Measurements from ENCODE around the gene FNDC3A. TPM values are rescaled to one million over a fixed set of nuclear protein-coding genes. Genes with fewer than 3 reads are reported as not detected.
"Not testable (repeated sequence)": the region's sequence is repeated elsewhere in the genome, so short reads cannot be mapped to it uniquely, and the experiment has no call there.

FNDC3A gene
- total RNA-seq, 5 donors from 2014 or later (not counting 1 experiment from before 2014, with no cell fraction given): 29.7 to 44.4 (median 32.0) TPM

DNA sequence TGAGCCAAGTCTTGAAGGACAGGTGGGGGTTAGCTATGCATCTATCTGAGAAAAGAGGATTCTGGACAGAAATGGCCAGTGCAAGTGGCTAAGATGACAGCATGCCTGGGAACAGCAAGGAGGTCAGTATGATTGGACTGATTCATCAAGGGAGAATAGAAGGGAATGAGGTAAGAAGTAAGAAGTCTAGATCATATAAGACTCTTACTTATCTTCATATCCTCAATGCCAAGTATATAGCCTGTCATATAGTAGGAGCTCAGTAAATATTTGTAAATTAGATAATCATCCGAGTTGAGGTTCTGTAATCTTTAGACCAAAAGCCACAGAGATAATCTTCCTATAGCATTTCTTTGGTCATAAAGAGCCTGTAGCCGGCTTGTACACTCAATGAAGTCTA, 141.2 kb downstream of the FNDC3A start:
- 83% methylated on average over 1 of the region's 2 CpGs for WGBS (ENCODE audit: insufficient coverage)
- Mint-ChIP-seq H3K4me1 (peaks cover 44 to 54% (median 50%) of the 10 kb centered on the region in 3 donors), H3K9me3 (peaks cover 0 to 4% (median 0%) of the 10 kb centered on the region in 3 donors), H3K4me3 (no peak overlapping the region), H3K27me3 (no peaks in the 10 kb centered on the region), H3K36me3 (peaks cover 49% of the 10 kb centered on the region), H3K27ac (no peak overlapping the region)
- no peak for DNase-seq
- Histone ChIP-seq H3K4me1 (ENCODE audit: control insufficient read depth in 1 of 2, extremely low read depth in 1 of 2, insufficient read depth in 2 of 2, low read length in 2 of 2) (peaks cover 5 to 11% of the 10 kb centered on the region in 2 experiments), H3K27ac (ENCODE audit: low read length) (no peak overlapping the region), H3K4me3 (ENCODE audit: control insufficient read depth in 1 of 2, extremely low read depth in 1 of 2, low read length in 1 of 2) (no peak overlapping the region), H3K27me3 (replicated peaks in 1 of 2; ENCODE audit: control insufficient read depth in 2 of 2, extremely low read depth in 1 of 2, insufficient read depth in 2 of 2, low read length in 1 of 2) (no peaks in the 10 kb centered on the region), H3K9me3 (no peaks in the 10 kb centered on the region), H3K36me3 (ENCODE audit: control insufficient read depth in 2 of 2, extremely low read depth in 1 of 2, insufficient read depth in 1 of 2, low read length in 1 of 2) (peaks cover 0 to 29% of the 10 kb centered on the region in 2 donors)
- no peak for ATAC-seq (replicated peaks in 1 of 4)
- ChIA-PET POLR2A (interaction anchor here (0.6 to 0.9 kb wide), 2 partner anchors 10 to 141 kb away, joined by 4 to 8 read pairs; partner anchors contain the start of gene FNDC3A (in 1 of the 2)), CTCF (interaction anchor here in 1 of 2 donors (0.6 kb wide), 1 partner anchor 26 kb away, joined by 3 read pairs; no protein-coding TSS in a partner anchor)

DNA sequence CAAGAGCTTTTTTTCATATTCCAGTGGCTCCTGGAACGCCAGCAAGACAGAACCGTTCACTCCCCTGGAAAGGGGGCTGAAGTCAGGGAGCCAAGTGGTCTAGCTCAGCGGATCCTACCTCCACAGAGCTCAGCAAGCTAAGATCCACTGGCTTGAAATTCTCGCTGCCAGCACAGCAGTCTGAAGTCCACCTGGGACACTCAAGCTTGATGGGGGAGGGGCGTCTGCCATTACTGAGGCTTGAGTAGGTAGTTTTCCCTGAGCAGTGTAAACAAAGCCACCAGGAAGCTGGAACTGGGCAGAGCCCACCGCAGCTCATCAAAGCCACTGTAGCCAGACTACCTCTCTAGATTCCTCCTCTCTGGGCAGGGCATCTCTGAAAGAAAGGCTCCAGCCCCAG, 142.7 kb downstream of the FNDC3A start:
- not testable (repeated sequence) for H3K27ac Mint-ChIP-seq; H3K9me3 Mint-ChIP-seq; H3K27me3 ChIP-seq (replicated peaks in 1 of 2; ENCODE audit: control insufficient read depth in 2 of 2, extremely low read depth in 1 of 2, insufficient read depth in 2 of 2, low read length in 1 of 2); H3K27me3 Mint-ChIP-seq; H3K4me3 Mint-ChIP-seq; H3K9me3 ChIP-seq; ATAC-seq (replicated peaks in 1 of 4); H3K4me1 ChIP-seq (ENCODE audit: control insufficient read depth in 1 of 2, extremely low read depth in 1 of 2, insufficient read depth in 2 of 2, low read length in 2 of 2); H3K27ac ChIP-seq (ENCODE audit: low read length); H3K4me3 ChIP-seq (ENCODE audit: control insufficient read depth in 1 of 2, extremely low read depth in 1 of 2, low read length in 1 of 2); DNase-seq
- peaks cover 43 to 55% (median 50%) of the 10 kb centered on the region in 3 donors for H3K4me1 Mint-ChIP-seq
- CTCF ChIA-PET: interaction anchor here in 1 of 2 donors (0.9 kb wide), 1 partner anchor 538 kb away, joined by 3 read pairs; no protein-coding TSS in a partner anchor
- H3K36me3 Mint-ChIP-seq: peaks cover 54% of the 10 kb centered on the region
- POLR2A ChIA-PET: interaction anchor here in 1 of 2 donors (0.6 kb wide), 1 partner anchor 141 kb away, joined by 3 read pairs; no protein-coding TSS in a partner anchor
- peaks cover 0 to 29% of the 10 kb centered on the region in 2 donors for H3K36me3 ChIP-seq (ENCODE audit: control insufficient read depth in 2 of 2, extremely low read depth in 1 of 2, insufficient read depth in 1 of 2, low read length in 1 of 2)
- 100% methylated on average over 4 of the region's 6 CpGs for WGBS (ENCODE audit: insufficient coverage)

DNA sequence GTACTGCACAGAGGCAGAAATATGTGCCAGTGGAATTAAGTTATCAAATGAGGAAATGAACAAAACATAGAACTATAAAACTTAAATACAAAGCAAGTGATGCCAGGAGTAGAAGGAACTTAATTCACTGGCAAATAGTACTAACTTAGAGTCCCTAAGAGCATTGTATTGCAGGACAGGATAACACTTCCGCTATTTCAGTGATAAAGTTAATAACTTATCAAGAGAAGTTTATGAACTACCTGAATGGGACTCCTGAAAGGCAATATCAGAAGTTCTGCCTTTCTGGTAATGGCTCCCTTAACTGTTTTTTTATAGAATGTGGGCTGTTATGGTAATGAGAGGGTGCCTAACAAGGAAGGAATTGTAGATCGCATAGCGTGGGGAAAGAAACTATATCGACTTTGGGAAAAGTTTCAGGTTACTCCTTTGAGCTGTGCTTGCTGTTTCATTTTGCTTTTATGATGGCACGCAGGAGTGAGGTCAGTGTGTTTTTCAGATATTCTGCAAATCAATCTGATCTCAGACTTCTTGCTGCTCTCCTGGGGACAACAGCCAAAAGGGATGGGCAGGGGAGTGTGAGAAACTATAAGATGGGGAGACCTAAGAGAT, 149.1 kb downstream of the FNDC3A start:
- CTCF ChIA-PET: no interaction called here
- H3K9me3 Mint-ChIP-seq: peaks cover 0 to 5% (median 4%) of the 10 kb centered on the region in 3 donors
- peaks cover 18% of the 10 kb centered on the region for H3K36me3 Mint-ChIP-seq
- no peak for ATAC-seq (replicated peaks in 1 of 4)
- Histone ChIP-seq H3K4me1 (ENCODE audit: control insufficient read depth in 1 of 2, extremely low read depth in 1 of 2, insufficient read depth in 2 of 2, low read length in 2 of 2) (peaks cover 3 to 12% of the 10 kb centered on the region in 2 experiments), H3K4me3 (ENCODE audit: control insufficient read depth in 1 of 2, extremely low read depth in 1 of 2, low read length in 1 of 2) (no peak overlapping the region), H3K27ac (ENCODE audit: low read length) (no peak overlapping the region), H3K9me3 (no peaks in the 10 kb centered on the region), H3K36me3 (ENCODE audit: control insufficient read depth in 2 of 2, extremely low read depth in 1 of 2, insufficient read depth in 1 of 2, low read length in 1 of 2) (no peaks in the 10 kb centered on the region), H3K27me3 (replicated peaks in 1 of 2; ENCODE audit: control insufficient read depth in 2 of 2, extremely low read depth in 1 of 2, insufficient read depth in 2 of 2, low read length in 1 of 2) (no peaks in the 10 kb centered on the region)
- 92% methylated on average over 5 of the region's 5 CpGs for WGBS (ENCODE audit: insufficient coverage)
- POLR2A ChIA-PET: interaction anchor here (0.6 to 0.7 kb wide), 2 partner anchors 14 to 18 kb away, joined by 5 to 11 read pairs; no protein-coding TSS in a partner anchor
- DNase-seq: no peak
- no peak overlapping the region for H3K4me3 Mint-ChIP-seq
- H3K27me3 Mint-ChIP-seq: no peaks in the 10 kb centered on the region
- peaks cover 46 to 51% (median 47%) of the 10 kb centered on the region in 3 donors for H3K4me1 Mint-ChIP-seq
- H3K27ac Mint-ChIP-seq: peak overlapping the region; percentile 63 to 80

DNA sequence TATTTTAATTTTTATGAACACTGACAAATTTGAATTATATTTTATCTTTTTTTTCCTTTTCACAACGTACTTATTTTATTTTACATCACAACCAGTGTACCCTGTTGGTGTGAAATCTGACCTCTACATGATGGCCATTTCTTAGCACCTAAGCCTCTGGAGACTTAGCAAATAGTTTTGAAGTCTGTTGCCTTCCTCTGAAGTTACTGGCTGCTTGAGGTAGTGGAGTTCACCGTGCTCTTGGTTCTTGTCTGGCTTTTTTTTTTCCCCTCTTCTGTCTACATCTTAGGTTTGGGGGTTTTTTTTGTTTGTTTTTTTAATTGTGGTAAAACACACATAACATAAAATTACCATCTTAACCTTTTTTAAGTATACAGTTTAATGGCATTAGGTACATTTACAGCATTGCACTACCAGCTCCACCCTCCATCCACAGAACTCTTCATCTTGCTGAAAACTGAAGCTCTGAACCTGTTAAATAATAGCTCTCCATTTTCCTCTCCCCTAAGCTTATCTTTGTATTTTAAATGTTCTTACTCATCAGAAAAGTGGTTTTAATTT, 150.3 kb downstream of the FNDC3A start:
- peaks cover 0 to 3% of the 10 kb centered on the region in 2 donors for H3K36me3 ChIP-seq (ENCODE audit: control insufficient read depth in 2 of 2, extremely low read depth in 1 of 2, insufficient read depth in 1 of 2, low read length in 1 of 2)
- peak in 1 of 35 experiments; percentile 28 for DNase-seq
- ATAC-seq (replicated peaks in 1 of 4): no peak
- H3K9me3 ChIP-seq: no peaks in the 10 kb centered on the region
- no CpG with 5 or more reads among the region's 2 CpGs for WGBS (ENCODE audit: insufficient coverage)
- POLR2A ChIA-PET: interaction anchor here in 1 of 2 donors (0.7 kb wide), 1 partner anchor 601 kb away, joined by 4 read pairs; no protein-coding TSS in a partner anchor
- H3K27me3 ChIP-seq (replicated peaks in 1 of 2; ENCODE audit: control insufficient read depth in 2 of 2, extremely low read depth in 1 of 2, insufficient read depth in 2 of 2, low read length in 1 of 2): no peaks in the 10 kb centered on the region
- H3K4me3 ChIP-seq (ENCODE audit: control insufficient read depth in 1 of 2, extremely low read depth in 1 of 2, low read length in 1 of 2): no peak overlapping the region
- H3K27ac Mint-ChIP-seq: peak overlapping the region; percentile 42 to 49
- no peaks in the 10 kb centered on the region for H3K27me3 Mint-ChIP-seq
- H3K4me1 ChIP-seq (ENCODE audit: control insufficient read depth in 1 of 2, extremely low read depth in 1 of 2, insufficient read depth in 2 of 2, low read length in 2 of 2): peaks cover 3 to 12% of the 10 kb centered on the region in 2 experiments
- H3K4me1 Mint-ChIP-seq: peaks cover 37 to 51% (median 46%) of the 10 kb centered on the region in 3 donors
- no peak overlapping the region for H3K27ac ChIP-seq (ENCODE audit: low read length)
- H3K9me3 Mint-ChIP-seq: peaks cover 0 to 5% (median 2%) of the 10 kb centered on the region in 3 donors
- H3K4me3 Mint-ChIP-seq: no peak overlapping the region
- CTCF ChIA-PET: no interaction called here
- H3K36me3 Mint-ChIP-seq: peaks cover 8% of the 10 kb centered on the region

- ATAC-seq (replicated peaks in 1 of 4) (no peak), DNase-seq (no peak)
- CTCF ChIA-PET: no interaction called here
- H3K4me1 ChIP-seq (ENCODE audit: control insufficient read depth in 1 of 2, extremely low read depth in 1 of 2, insufficient read depth in 2 of 2, low read length in 2 of 2): peaks cover 0 to 3% of the 10 kb centered on the region in 2 experiments
- H3K9me3 ChIP-seq: no peaks in the 10 kb centered on the region
- POLR2A ChIA-PET: no interaction called here
- Mint-ChIP-seq H3K4me1 (peaks cover 24 to 36% (median 30%) of the 10 kb centered on the region in 3 donors), H3K4me3 (no peak overlapping the region), H3K27me3 (no peaks in the 10 kb centered on the region), H3K27ac (peak overlapping the region; percentile 1 to 12), H3K36me3 (peaks cover 45% of the 10 kb centered on the region), H3K9me3 (no peaks in the 10 kb centered on the region)
- H3K4me3 ChIP-seq (ENCODE audit: control insufficient read depth in 1 of 2, extremely low read depth in 1 of 2, low read length in 1 of 2): no peak overlapping the region
- no peak overlapping the region for H3K27ac ChIP-seq (ENCODE audit: low read length)
- H3K27me3 ChIP-seq (replicated peaks in 1 of 2; ENCODE audit: control insufficient read depth in 2 of 2, extremely low read depth in 1 of 2, insufficient read depth in 2 of 2, low read length in 1 of 2): no peaks in the 10 kb centered on the region
- whole genome bisulfite sequencing (ENCODE audit: insufficient coverage): no CpG with 5 or more reads among the region's 1 CpG
- H3K36me3 ChIP-seq (ENCODE audit: control insufficient read depth in 2 of 2, extremely low read depth in 1 of 2, insufficient read depth in 1 of 2, low read length in 1 of 2): peaks cover 9 to 42% of the 10 kb centered on the region in 2 donors
Observed at GRCh38 chr13:49132479-49133002, 156.8 kb downstream of the FNDC3A start.

DNA sequence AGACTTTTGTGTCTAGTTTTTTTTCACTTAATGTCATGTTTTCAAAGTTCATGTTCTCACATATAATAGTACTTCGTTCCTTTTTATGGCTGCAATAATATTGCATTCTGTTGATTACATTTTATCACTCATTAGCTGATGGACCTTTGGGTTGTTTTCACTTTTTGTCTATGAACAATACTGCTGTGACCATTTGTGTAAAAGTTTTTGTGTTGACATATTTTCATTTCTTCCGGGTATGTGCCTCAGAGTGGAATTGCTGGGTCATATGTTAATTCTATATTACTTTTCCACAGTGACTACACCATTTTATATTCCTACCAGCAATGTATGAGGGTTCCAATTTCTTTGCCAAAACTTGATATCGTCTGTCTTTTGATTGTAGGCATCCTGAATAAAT, 158.6 kb downstream of the FNDC3A start:
- H3K27ac Mint-ChIP-seq: peak overlapping the region in 1 of 2 donors; percentile 2
- ATAC-seq (replicated peaks in 1 of 4): no peak

More for the DNA sequence above, 158.6 kb downstream of the FNDC3A start:
- no CpG with 5 or more reads among the region's 3 CpGs for WGBS (ENCODE audit: insufficient coverage)
- DNase-seq: no peak
- H3K27me3 Mint-ChIP-seq: no peaks in the 10 kb centered on the region
- Histone ChIP-seq H3K9me3 (no peaks in the 10 kb centered on the region), H3K4me1 (ENCODE audit: control insufficient read depth in 1 of 2, extremely low read depth in 1 of 2, insufficient read depth in 2 of 2, low read length in 2 of 2) (peaks cover 0 to 2% of the 10 kb centered on the region in 2 experiments), H3K36me3 (ENCODE audit: control insufficient read depth in 2 of 2, extremely low read depth in 1 of 2, insufficient read depth in 1 of 2, low read length in 1 of 2) (peaks cover 9 to 53% of the 10 kb centered on the region in 2 donors), H3K4me3 (ENCODE audit: control insufficient read depth in 1 of 2, extremely low read depth in 1 of 2, low read length in 1 of 2) (no peak overlapping the region), H3K27me3 (replicated peaks in 1 of 2; ENCODE audit: control insufficient read depth in 2 of 2, extremely low read depth in 1 of 2, insufficient read depth in 2 of 2, low read length in 1 of 2) (no peaks in the 10 kb centered on the region), H3K27ac (ENCODE audit: low read length) (no peak overlapping the region)
- peaks cover 54% of the 10 kb centered on the region for H3K36me3 Mint-ChIP-seq
- ChIA-PET POLR2A (no interaction called here), CTCF (no interaction called here)
- H3K9me3 Mint-ChIP-seq: no peaks in the 10 kb centered on the region
- H3K4me3 Mint-ChIP-seq: no peak overlapping the region
- peaks cover 30 to 42% (median 37%) of the 10 kb centered on the region in 3 donors for H3K4me1 Mint-ChIP-seq
